ENCODE data around the gene PRDM8.
"Not testable (repeated sequence)": the region's sequence is repeated elsewhere in the genome, so short reads cannot be mapped to it uniquely, and the experiment has no call there.

PRDM8 gene

DNA sequence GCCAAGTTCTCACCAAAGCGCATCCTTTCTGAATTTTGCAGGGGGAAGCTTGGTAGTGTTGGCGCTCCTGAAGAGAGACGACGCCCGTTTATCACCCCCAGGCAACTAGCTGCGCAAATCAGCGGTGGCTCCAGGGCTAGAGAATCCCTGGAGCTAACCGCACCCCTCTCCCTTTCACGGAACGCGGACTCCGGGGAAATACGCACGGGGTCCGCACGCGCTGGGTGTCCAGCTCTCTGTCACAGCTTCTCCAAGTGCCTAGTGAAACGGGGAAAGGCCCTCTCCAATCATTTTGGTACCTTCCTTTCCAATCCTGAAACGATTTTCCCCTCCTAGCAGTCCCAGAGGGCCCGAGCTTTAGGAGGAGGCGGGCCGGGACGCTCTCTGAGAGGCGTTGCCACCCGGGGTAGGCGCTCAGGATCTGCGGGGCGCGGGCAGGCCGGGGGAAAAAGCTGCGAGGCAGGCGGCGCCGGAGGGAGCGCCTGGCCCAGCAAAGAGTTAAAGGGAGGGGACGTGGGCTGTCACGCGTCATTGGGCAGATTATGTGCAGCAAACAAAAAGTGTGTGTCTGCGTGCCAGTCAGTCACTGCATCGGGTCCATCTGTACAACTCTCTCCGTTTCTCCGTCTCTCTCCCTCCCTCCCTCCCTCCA is at the start of gene PRDM8:
Gene PRDM8, plus strand, starts transcription at position 582 of the 652 bp plus-strand sequence. CDS start 2,578 bp downstream, outside the sequence.
- no peak for DNase-seq

DNA sequence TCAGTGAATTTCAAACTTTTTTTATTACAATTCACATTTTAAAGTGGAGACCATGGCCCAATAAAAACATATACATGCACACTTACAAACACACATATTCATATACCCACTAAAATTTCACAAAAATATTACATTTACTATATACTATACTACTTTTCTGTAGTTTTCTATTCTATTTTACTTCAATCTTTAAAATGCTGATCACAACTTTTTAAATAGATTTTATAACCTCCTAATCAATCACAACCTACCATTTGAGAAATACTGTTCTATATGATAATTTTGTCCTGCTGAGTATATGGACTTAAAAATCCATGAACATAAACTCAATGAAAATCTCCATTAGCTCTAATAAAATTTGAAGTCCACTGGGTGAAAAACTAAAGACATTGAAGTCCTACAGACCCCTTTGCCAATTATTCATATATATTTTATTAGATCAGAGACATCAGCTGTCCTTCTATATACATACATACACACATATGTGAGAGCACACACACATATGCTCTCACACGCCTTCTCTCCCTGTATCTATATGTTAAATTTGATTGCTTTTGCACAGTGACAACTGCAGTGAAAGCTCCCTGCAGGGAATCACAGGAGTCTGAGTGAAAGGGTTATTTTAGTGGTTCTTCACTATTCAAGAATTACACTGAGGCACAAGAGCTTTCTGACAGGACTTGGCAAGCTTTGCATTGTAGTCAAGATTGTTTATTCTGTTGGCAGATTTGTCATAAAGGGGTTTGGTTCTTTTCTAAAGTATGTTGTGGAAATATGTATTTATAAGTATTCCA is 46.7 kb upstream of the PRDM8 start:
- no peak for DNase-seq

DNA sequence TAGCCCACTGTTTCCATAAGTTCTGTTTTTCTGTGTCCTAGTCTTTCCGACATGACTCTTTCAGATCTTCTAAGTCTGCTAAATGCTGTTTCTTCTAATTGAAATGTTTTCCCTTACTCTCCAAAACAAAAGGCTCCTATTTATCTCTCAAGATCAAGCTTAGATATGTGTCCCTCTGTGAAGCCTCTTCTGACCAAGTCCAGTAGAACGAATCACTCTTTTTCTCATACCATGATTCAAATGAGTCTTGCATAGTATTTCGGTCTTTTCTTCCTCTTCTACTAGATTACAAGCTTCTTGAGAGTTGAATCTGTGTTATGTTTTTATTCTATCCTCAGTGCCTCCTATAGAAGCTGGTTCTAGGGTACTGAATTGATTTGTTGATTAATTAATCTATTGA is 45.3 kb upstream of the PRDM8 start:
- no peak for DNase-seq

GRCh38 chr4:80153874-80154544 is 43.3 kb upstream of the PRDM8 start:
- DNase-seq, result no peak

- DNase-seq, result peak; percentile 76
Measured at GRCh38 chr4:80154545-80154933, 42.8 kb upstream of the PRDM8 start.

GRCh38 chr4:80155316-80155982 is 41.9 kb upstream of the PRDM8 start:
- no peak for DNase-seq

- no peak for DNase-seq
Measured at GRCh38 chr4:80156410-80156809, 40.9 kb upstream of the PRDM8 start.

GRCh38 chr4:80161413-80162058 is 35.8 kb upstream of the PRDM8 start:
- no peak for DNase-seq

DNA sequence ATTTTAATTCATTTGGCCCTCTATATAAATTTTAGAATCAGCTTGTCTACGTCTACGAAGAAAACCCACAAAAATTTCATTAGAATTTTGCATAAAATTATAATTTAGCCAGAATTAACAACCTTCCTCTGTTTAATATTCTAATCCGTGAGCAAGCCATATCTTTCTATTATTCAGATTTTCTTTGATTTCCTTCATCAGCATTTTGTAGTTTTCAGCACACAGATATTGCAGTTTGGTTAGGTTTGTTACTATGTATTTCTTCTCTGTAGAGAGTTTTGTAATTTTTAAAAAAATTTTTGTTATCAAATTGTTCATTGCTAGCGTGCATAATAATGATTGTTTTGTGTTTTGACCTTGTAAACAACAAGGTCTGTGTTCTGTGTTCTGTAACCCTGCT is 34.9 kb upstream of the PRDM8 start:
- no peak for DNase-seq

DNA sequence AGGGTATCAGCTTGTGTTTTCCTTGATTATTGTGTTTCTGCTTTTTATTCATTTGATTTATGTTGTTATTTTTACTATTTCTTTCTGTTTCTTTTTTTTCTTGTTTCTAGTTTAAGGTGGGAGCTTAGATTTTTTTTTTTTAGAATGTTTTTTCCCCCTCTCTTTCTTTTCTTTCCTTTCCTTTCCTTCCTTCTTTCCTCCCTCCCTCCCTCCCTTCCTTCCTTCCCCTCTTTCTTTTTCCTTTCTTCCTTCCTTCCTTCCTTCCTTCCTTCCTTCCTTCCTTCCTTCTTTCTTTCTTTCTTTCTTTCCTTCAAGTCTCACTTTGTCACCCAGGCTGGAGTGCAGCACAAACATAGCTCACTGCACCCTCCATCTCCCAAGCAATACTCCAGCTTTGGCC is 31.4 kb upstream of the PRDM8 start:
- no peak for DNase-seq

DNA sequence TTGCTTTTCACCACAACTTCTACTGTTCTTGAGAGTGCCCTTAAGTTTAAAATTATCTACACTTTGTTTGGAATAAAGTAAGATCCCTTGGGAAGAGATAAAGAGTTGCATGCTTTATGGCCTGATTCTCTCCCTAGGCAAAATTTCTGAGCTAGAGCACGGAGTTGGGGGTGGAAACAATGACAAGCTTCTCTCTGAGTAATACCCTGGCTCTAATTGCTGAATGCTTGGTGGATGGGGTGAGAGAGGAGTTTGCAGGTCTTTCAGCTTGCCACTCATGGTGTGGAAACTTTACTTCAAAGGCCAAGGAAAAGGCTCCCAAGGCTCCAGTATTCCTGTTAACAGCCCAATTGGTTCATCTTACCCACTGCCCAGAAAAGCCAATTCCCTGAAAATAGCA is 26.1 kb upstream of the PRDM8 start:
- DNase-seq, result no peak

DNA sequence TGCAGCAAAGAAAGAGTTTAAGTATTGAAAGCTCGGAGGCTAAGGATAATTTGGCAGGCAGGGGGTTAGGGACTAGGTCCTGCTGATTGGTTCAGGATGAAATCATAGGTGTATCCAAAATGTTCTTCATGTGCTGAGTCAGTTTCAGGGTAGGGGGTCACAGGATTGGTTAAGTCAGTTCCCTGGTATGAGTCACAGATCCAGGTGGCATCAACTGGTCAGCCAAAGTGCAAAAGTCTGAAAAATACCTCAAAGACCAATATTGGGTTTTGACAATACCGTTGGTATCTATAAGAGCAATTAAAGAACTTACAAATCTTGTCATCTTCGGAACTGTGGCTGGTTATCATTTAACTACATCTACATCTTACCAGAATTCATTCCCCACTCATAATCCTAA is 25.6 kb upstream of the PRDM8 start:
- no peak for DNase-seq

DNA sequence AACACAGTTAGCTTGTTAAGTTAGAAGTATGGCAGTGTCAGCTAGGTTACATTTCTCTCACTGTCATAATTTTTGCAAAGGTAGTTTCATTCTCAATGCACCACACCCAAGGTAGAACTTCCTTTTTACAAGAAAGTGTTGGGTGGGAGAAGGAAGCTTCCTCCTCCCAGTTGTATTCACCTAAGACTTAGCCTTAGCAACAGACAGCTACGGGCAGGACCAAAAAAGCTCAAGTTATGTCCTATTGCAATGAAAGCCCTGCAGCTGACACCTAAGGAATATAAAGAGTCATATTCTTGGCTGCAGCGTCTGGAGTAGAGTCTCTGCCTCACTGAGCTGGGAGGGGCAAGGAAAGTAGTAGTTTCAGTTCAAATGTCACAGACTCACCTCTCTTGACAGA is 25.1 kb upstream of the PRDM8 start:
- no peak for DNase-seq

GRCh38 chr4:80173401-80173800 is 23.9 kb upstream of the PRDM8 start:
- no peak for DNase-seq

- DNase-seq, result no peak
Measured at GRCh38 chr4:80173841-80174240, 23.5 kb upstream of the PRDM8 start.

DNA sequence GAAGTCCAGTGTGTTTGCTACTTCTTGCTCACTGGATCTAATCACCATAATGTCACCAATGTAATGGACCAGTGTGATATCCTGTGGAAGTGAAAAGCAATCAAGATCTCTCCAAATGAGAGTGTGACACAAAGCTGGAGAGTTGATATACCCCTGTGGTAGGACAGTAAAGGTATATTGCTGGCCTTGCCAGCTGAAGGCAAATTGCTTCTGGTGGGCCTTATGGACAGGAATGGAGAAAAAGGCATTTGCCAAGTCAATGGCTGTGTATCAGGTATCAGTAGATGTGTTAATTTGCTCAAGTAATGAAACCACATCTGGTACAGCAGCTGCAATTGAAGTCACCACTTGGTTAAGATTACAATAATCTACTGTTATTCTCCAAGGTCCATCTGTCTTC is 19.5 kb upstream of the PRDM8 start:
- DNase-seq, result not testable (repeated sequence)

DNA sequence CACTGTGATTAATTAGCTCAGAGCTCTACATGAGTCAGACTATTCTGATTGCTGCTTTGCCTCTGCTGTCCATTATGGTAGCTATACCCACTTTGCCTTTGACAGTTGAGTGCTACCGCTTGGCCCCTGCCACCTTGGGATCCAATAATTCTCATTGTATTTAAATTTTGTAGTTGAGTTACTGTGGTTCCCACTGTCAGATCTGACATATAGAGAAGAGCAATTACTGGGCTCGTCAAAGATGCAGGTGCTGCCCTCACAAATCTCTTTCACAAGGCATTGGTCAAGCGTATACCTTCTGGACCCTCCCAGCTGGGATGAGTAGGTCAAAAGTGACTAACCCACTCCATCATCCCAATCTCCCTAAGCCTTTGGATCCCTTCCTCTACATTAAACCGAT is 18.3 kb upstream of the PRDM8 start:
- DNase-seq, result no peak

DNA sequence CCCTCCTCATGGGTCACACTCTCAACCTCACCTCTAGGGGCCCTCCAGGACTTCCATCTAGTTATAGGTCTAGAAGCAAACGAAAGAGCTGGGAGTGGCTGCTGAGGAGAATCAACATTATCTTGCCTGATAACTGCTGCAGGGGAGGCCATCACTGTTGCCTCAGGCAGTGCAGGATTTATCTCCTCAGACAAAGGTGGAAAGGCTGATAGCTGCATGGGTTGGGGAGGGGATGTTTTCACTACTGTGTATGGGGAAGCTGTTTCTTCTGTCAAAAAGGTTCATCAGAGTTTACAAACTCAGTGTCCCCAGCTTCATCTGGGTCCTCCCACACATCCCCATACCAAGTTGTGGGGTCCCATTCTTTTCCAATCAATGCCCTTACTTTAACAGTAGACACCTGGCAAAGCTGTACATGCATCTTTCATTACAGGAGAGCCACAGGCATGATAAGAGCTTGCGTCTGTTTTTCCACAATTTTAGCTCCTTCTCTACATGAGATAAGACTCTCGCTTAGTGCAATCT is 17.6 kb upstream of the PRDM8 start:
- DNase-seq, result no peak

DNA sequence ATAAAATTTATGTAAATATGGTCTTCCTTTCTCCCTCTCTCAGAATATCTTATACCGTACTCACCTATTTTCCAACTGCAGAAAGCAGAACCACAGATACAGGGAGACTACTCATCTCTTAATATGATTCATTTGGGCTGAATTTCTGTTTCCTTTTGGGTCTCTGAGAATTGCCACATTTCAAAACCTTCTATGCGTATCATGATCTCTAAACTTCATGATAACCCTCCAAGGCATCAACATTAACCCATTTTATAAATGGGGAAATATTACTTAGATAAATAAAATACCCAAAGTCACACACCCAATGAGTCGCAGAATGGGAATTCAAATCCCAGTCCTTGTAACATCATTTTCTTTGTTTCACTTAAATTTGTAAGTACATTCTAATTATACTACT is 16.6 kb upstream of the PRDM8 start:
- DNase-seq, result no peak

GRCh38 chr4:80182237-80182866 is 15.0 kb upstream of the PRDM8 start:
- DNase-seq, result no peak

- DNase-seq, result no peak
Measured at GRCh38 chr4:80183250-80184052, 13.9 kb upstream of the PRDM8 start.
